ENCODE data around the gene EFCAB11. TPM values are rescaled to one million over a fixed set of nuclear protein-coding genes. Genes with fewer than 3 reads are reported as not detected.

Gene EFCAB11
- total and polyA plus RNA-seq, 9 of the 15 experiments (the other 6 are each of a cell fraction or from before 2014, with no cell fraction given) = 13.4 to 37.9 (median 17.4) TPM

GRCh38 chr14:89954070-89955021 is at the start of gene EFCAB11 (continued):
- TF ChIP-seq USF2 (CRISPR knock-in tag; IDR thresholded peaks at IDR 0.05) (no peak), MEIS2 (IDR thresholded peaks at IDR 0.05; ENCODE audit: partially characterized antibody) (peak; percentile 63), ETV1 (tag; conservative IDR thresholded peaks at IDR 0.05; ENCODE audit: low read depth) (peak; percentile 60), CC2D1A (IDR thresholded peaks at IDR 0.05) (0 out of 2 replicates have a peak, but pooled peaks have one; percentile 6), RBBP5 (IDR thresholded peaks at IDR 0.05; ENCODE audit: borderline replicate concordance, insufficient read depth, low read length, poor library complexity, severe bottlenecking) (peak; percentile 50), SAP30 (IDR thresholded peaks at IDR 0.05; ENCODE audit: borderline replicate concordance, insufficient read depth, low read depth, low read length, poor library complexity, severe bottlenecking) (peak; percentile 95), EWSR1 (IDR thresholded peaks at IDR 0.05; ENCODE audit: borderline replicate concordance, low read depth, partially characterized antibody) (no peak), CHD2 (IDR thresholded peaks at IDR 0.05; ENCODE audit: low read depth, low read length) (peak; percentile 53; the same call in 1 of the 2 replicates), CTCF (IDR thresholded peaks at IDR 0.05 in 2 of 3, conservative IDR thresholded peaks at IDR 0.05 in 1 of 3; ENCODE audit: insufficient read depth in 2 of 3, low read depth in 1 of 3, low read length in 3 of 3) (peak in 2 of 3 experiments; percentile 8 to 34; a peak in 1 of 6 replicates), GTF3C2 (IDR thresholded peaks at IDR 0.05; ENCODE audit: borderline replicate concordance, extremely low read depth, insufficient read length) (no peak), HDAC3 (IDR thresholded peaks at IDR 0.05; ENCODE audit: borderline replicate concordance, partially characterized antibody) (no peak), POLR2AphosphoS5 (IDR thresholded peaks at IDR 0.05; ENCODE audit: control insufficient read depth, insufficient read depth, low read depth, low read length) (peak; percentile 76), ESRRB (CRISPR knock-in tag; IDR thresholded peaks at IDR 0.05; ENCODE audit: borderline replicate concordance) (no peak), TSHZ1 (CRISPR knock-in tag; IDR thresholded peaks at IDR 0.05) (no peak), EZH2 (IDR thresholded peaks at IDR 0.05; ENCODE audit: borderline replicate concordance, low read depth, low read length) (no peak)
